ENCODE results near the gene MYH10.

The MYH10 gene

GRCh38 chr17:8494506-8495111 lies 135.9 kb downstream of the MYH10 start:
- DNase-seq (ENCODE audit: low read depth), result no peak

GRCh38 chr17:8494021-8494420 lies 136.5 kb downstream of the MYH10 start:
- DNase-seq (ENCODE audit: low read depth), result no peak

- no peak for DNase-seq (ENCODE audit: low read depth)
Observed at GRCh38 chr17:8492121-8492520, 138.4 kb downstream of the MYH10 start.

GRCh38 chr17:8490256-8491023 lies 140.1 kb downstream of the MYH10 start:
- DNase-seq (ENCODE audit: low read depth), result no peak

- DNase-seq (ENCODE audit: low read depth), result no peak
Observed at GRCh38 chr17:8489841-8490240, 140.7 kb downstream of the MYH10 start.

- DNase-seq (ENCODE audit: low read depth), result no peak
Observed at GRCh38 chr17:8488901-8489300, 141.6 kb downstream of the MYH10 start.

- no peak for DNase-seq (ENCODE audit: low read depth)
Observed at GRCh38 chr17:8488491-8488890, 142.0 kb downstream of the MYH10 start.

- no peak for DNase-seq (ENCODE audit: low read depth)
Observed at GRCh38 chr17:8487743-8488142, 142.8 kb downstream of the MYH10 start.

GRCh38 chr17:8487130-8487645 lies 143.3 kb downstream of the MYH10 start:
- no peak for DNase-seq (ENCODE audit: low read depth)

GRCh38 chr17:8485491-8485890 lies 145.0 kb downstream of the MYH10 start:
- DNase-seq (ENCODE audit: low read depth), result no peak

GRCh38 chr17:8484465-8484864 lies 146.1 kb downstream of the MYH10 start:
- no peak for DNase-seq (ENCODE audit: low read depth)

- DNase-seq (ENCODE audit: low read depth), result no peak
Observed at GRCh38 chr17:8482546-8482945, 148.0 kb downstream of the MYH10 start.

GRCh38 chr17:8481703-8482102 lies 148.8 kb downstream of the MYH10 start:
- DNase-seq (ENCODE audit: low read depth), result no peak

- no peak for DNase-seq (ENCODE audit: low read depth)
Observed at GRCh38 chr17:8481089-8481488, 149.4 kb downstream of the MYH10 start.

GRCh38 chr17:8480011-8480976 lies 150.2 kb downstream of the MYH10 start:
- DNase-seq (ENCODE audit: low read depth), result no peak

GRCh38 chr17:8479431-8479947 lies 151.0 kb downstream of the MYH10 start:
- DNase-seq (ENCODE audit: low read depth), result no peak

GRCh38 chr17:8477715-8478441 lies 152.6 kb downstream of the MYH10 start:
- no peak for DNase-seq (ENCODE audit: low read depth)

- no peak for DNase-seq (ENCODE audit: low read depth)
Observed at GRCh38 chr17:8477171-8477570, 153.4 kb downstream of the MYH10 start.

- DNase-seq (ENCODE audit: low read depth), result no peak
Observed at GRCh38 chr17:8476741-8477140, 153.8 kb downstream of the MYH10 start.

GRCh38 chr17:8475781-8476180 lies 154.7 kb downstream of the MYH10 start:
- DNase-seq (ENCODE audit: low read depth), result no peak

- DNase-seq (ENCODE audit: low read depth), result no peak
Observed at GRCh38 chr17:8475227-8475626, 155.3 kb downstream of the MYH10 start.

- DNase-seq (ENCODE audit: low read depth), result no peak
Observed at GRCh38 chr17:8474826-8475225, 155.7 kb downstream of the MYH10 start.

All from T-helper 22 cell (primary cell).